ENCODE measurements around the gene SHISA8. TPM values are rescaled to one million over a fixed set of nuclear protein-coding genes. Genes with fewer than 3 reads are reported as not detected.
A peak's percentile ranks its signal among the peaks of the same experiment; 100 is the strongest.

The SHISA8 gene
- total RNA-seq, 2 experiments from 2014 or later: 0.56 to 0.60 TPM

- no peak for TF ChIP-seq CTCF (IDR thresholded peaks at IDR 0.05)
Measured at GRCh38 chr22:41922328-41922727, 7.5 kb upstream of the SHISA8 start.

GRCh38 chr22:41920271-41920976 is 5.5 kb upstream of the SHISA8 start:
- peak overlapping the region; percentile 76 for H3K4me3 Mint-ChIP-seq
- intact Hi-C loops (cut with DNase I, micrococcal nuclease): no loop called here
- Histone ChIP-seq H3K4me3 (ENCODE audit: low read length) (peak overlapping the region; percentile 66), H3K9me3 (ENCODE audit: control insufficient read depth in 1 of 2, insufficient read depth in 1 of 2, low read length in 2 of 2) (peaks cover 0 to 4% of the 10 kb centered on the region in 2 experiments), H3K27ac (ENCODE audit: low read depth in 1 of 2, low read length in 2 of 2) (peak overlapping the region in 1 of 2 donors; percentile 7), H3K36me3 (ENCODE audit: insufficient read depth, low read length) (no peaks in the 10 kb centered on the region), H3K27me3 (ENCODE audit: control insufficient read depth in 1 of 2, insufficient read depth in 2 of 2, low read length in 2 of 2) (peaks cover 10 to 14% of the 10 kb centered on the region in 2 experiments), H3K4me1 (ENCODE audit: insufficient read depth, low read length) (peaks cover 40% of the 10 kb centered on the region)
- TF ChIP-seq CTCF (IDR thresholded peaks at IDR 0.05): no peak
- no peak overlapping the region for H3K27ac Mint-ChIP-seq
- CTCF ChIA-PET: interaction anchor here (0.5 to 1.4 kb wide), 3 partner anchors 20 to 223 kb away, joined by 3 to 4 read pairs (median 3); no protein-coding TSS in a partner anchor
- H3K27me3 Mint-ChIP-seq: peaks cover 23% of the 10 kb centered on the region
- no peak for DNase-seq
- peaks cover 12% of the 10 kb centered on the region for H3K4me1 Mint-ChIP-seq (ENCODE audit: low read depth)
- H3K36me3 Mint-ChIP-seq (ENCODE audit: low read depth): no peaks in the 10 kb centered on the region
- POLR2A ChIA-PET: interaction anchor here (0.6 to 1.6 kb wide), 4 partner anchors 12 to 221 kb away, joined by 3 to 8 read pairs (median 4); partner anchors contain the start of genes CENPM and MEI1
- no peak for ATAC-seq (ENCODE audit: poor library complexity)
- H3K9me3 Mint-ChIP-seq: no peaks in the 10 kb centered on the region

More at GRCh38 chr22:41922328-41922727, 7.5 kb upstream of the SHISA8 start:
- DNase-seq (no peak), ATAC-seq (ENCODE audit: poor library complexity) (no peak)
- H3K4me1 Mint-ChIP-seq (ENCODE audit: low read depth): peaks cover 6% of the 10 kb centered on the region
- Histone ChIP-seq H3K4me3 (ENCODE audit: low read length) (no peak overlapping the region), H3K36me3 (ENCODE audit: insufficient read depth, low read length) (no peaks in the 10 kb centered on the region), H3K27me3 (ENCODE audit: control insufficient read depth in 1 of 2, insufficient read depth in 2 of 2, low read length in 2 of 2) (peaks cover 0 to 9% of the 10 kb centered on the region in 2 experiments), H3K9me3 (ENCODE audit: control insufficient read depth in 1 of 2, insufficient read depth in 1 of 2, low read length in 2 of 2) (no peaks in the 10 kb centered on the region), H3K4me1 (ENCODE audit: insufficient read depth, low read length) (peaks cover 46% of the 10 kb centered on the region), H3K27ac (ENCODE audit: low read depth in 1 of 2, low read length in 2 of 2) (no peak overlapping the region)
- H3K9me3 Mint-ChIP-seq: no peaks in the 10 kb centered on the region
- intact Hi-C loops (cut with DNase I, micrococcal nuclease): no loop called here
- H3K36me3 Mint-ChIP-seq (ENCODE audit: low read depth): no peaks in the 10 kb centered on the region
- H3K4me3 Mint-ChIP-seq: peak overlapping the region; percentile 7
- POLR2A ChIA-PET: interaction anchor here (1.9 kb wide), 1 partner anchor 18 kb away, joined by 6 read pairs; no protein-coding TSS in a partner anchor
- no peak overlapping the region for H3K27ac Mint-ChIP-seq
- H3K27me3 Mint-ChIP-seq: peaks cover 12% of the 10 kb centered on the region
- CTCF ChIA-PET: no interaction called here

- Histone ChIP-seq H3K4me3 (ENCODE audit: low read length) (peak overlapping the region; percentile 66), H3K36me3 (ENCODE audit: insufficient read depth, low read length) (no peaks in the 10 kb centered on the region), H3K4me1 (ENCODE audit: insufficient read depth, low read length) (peaks cover 40% of the 10 kb centered on the region), H3K27ac (ENCODE audit: low read depth in 1 of 2, low read length in 2 of 2) (peak overlapping the region in 1 of 2 donors; percentile 7), H3K9me3 (ENCODE audit: control insufficient read depth in 1 of 2, insufficient read depth in 1 of 2, low read length in 2 of 2) (peaks cover 0 to 6% of the 10 kb centered on the region in 2 experiments), H3K27me3 (ENCODE audit: control insufficient read depth in 1 of 2, insufficient read depth in 2 of 2, low read length in 2 of 2) (peaks cover 12 to 13% of the 10 kb centered on the region in 2 experiments)
- no peak overlapping the region for H3K27ac Mint-ChIP-seq
- CTCF ChIA-PET: interaction anchor here (0.5 to 1.4 kb wide), 3 partner anchors 21 to 223 kb away, joined by 3 to 4 read pairs (median 3); no protein-coding TSS in a partner anchor
- DNase-seq (peak in 10 of 14 experiments; percentile 25 to 67 (median 49)), ATAC-seq (ENCODE audit: poor library complexity) (peak; percentile 37)
- H3K9me3 Mint-ChIP-seq: no peaks in the 10 kb centered on the region
- H3K4me3 Mint-ChIP-seq: peak overlapping the region; percentile 76
- H3K4me1 Mint-ChIP-seq (ENCODE audit: low read depth): peaks cover 12% of the 10 kb centered on the region
- H3K36me3 Mint-ChIP-seq (ENCODE audit: low read depth): no peaks in the 10 kb centered on the region
- POLR2A ChIA-PET: interaction anchor here (0.6 to 1.6 kb wide), 6 partner anchors 11 to 220 kb away, joined by 3 to 9 read pairs (median 6); partner anchors contain the start of genes CCDC134, CENPM, MEI1 and SREBF2
- no peak for TF ChIP-seq CTCF (IDR thresholded peaks at IDR 0.05)
- intact Hi-C loops (cut with DNase I, micrococcal nuclease): no loop called here
- peaks cover 22% of the 10 kb centered on the region for H3K27me3 Mint-ChIP-seq
Measured at GRCh38 chr22:41919357-41920224, 4.7 kb upstream of the SHISA8 start.
